Naive B cell (primary cell): Measurements from ENCODE around the gene C13orf46. TPM values are rescaled to one million over a fixed set of nuclear protein-coding genes. Genes with fewer than 3 reads are reported as not detected.

Source experiments
- ATAC-seq, 2 donors: fragments of 150-1000 bp; cut with Tn5 transposase; 2 replicates each; pipeline ENCODE4 v1.10.0; 2021; ENCODE audit warnings: low read depth in 2 of 2, mild to moderate bottlenecking in 2 of 2, moderate library complexity in 2 of 2
- DNase-seq: peaks from one replicate; pipeline ENCODE4 v3.0.0; 2022
- H3K27ac Mint-ChIP-seq, 6 donors: one replicate each; pipeline ENCODE4 v1.8.0; 2020 to 2022; ENCODE audit warnings: mild to moderate bottlenecking in 6 of 6, mixed read lengths in 6 of 6, moderate library complexity in 5 of 6, inconsistent platforms in 2 of 6
- H3K27me3 Mint-ChIP-seq, 3 donors: one replicate each; pipeline ENCODE4 v1.8.0; 2021 to 2022; ENCODE audit warnings: mixed read lengths in 3 of 3, mild to moderate bottlenecking in 1 of 3
- H3K36me3 Mint-ChIP-seq, 2 donors: one replicate each; pipeline ENCODE4 v1.8.0; 2020 to 2022; ENCODE audit warnings: mixed read lengths in 2 of 2, inconsistent platforms in 1 of 2, mild to moderate bottlenecking in 1 of 2
- H3K4me1 Mint-ChIP-seq, 3 donors: one replicate each; pipeline ENCODE4 v1.8.0; 2020 to 2022; ENCODE audit warnings: mixed read lengths in 3 of 3, inconsistent platforms in 1 of 3, mild to moderate bottlenecking in 1 of 3, moderate library complexity in 1 of 3
- H3K4me3 Mint-ChIP-seq, 8 donors: one replicate each; pipeline ENCODE4 v1.8.0; 2020 to 2022; ENCODE audit warnings: mild to moderate bottlenecking in 8 of 8, mixed read lengths in 8 of 8, moderate library complexity in 8 of 8, inconsistent platforms in 2 of 8
- H3K9me3 Mint-ChIP-seq, 7 donors: one replicate each; pipeline ENCODE4 v1.8.0; 2020 to 2022; ENCODE audit warnings: mixed read lengths in 7 of 7, mild to moderate bottlenecking in 5 of 7, inconsistent platforms in 2 of 7, moderate library complexity in 1 of 7
- polyA plus RNA-seq, 6 donors: library from polyadenylated mRNA; unstranded; fragments of 300-500 nt; fragmentation: Illumina TruSeq; gene quantifications; one replicate each; pipeline ENCODE4 v1.2.3, GENCODE V29; 2021; ENCODE audit warnings: low read depth in 6 of 6

C13orf46 gene
- polyA plus RNA-seq, 6 donors from 2014 or later = 0.19 to 0.52 (median 0.36) TPM; not detected in 2

DNA sequence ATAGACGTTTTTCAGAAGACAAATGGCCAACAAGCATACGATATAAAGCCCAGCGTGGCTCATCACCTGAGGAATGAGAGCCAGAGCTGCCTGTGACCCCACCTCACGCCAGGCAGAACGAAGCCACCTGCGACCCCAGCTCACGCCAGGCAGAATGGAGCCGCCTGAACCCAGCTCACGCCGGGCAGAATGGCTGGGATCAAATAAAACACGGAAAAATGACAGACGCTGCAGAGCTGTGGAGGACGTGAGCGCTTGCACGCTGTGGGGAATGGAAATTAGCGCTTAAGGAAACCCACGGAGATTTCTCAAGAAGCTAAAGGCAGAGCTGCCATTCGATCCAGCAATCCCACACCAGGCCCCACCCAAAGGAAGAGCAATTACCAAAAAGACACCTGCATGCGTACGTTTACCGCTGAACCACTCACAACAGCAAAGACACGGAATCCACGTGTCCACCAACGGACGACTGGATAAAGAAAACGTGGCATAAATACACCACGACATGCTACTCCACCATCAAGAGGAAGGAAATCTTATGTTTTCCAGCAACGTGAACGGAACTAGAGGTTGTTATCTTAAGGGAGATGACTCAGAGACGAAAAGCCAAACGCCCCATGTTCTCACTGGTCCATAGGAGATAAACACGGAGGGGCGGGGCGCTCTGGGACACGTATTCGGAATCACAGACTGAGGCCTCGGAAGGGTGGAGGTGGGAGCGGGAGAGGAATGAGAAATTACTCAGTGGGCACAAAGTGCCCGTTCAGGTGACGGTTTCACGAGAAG, 30.7 kb upstream of the C13orf46 start:
- DNase-seq (no peak), ATAC-seq (no peak)
- H3K27ac Mint-ChIP-seq = peak overlapping the region in 3 of 6 donors; percentile 78 to 86 (median 83)
- H3K36me3 Mint-ChIP-seq = peaks cover 0 to 8% of the 10 kb centered on the region in 2 donors
- no peaks in the 10 kb centered on the region for H3K27me3 Mint-ChIP-seq
- peak overlapping the region in 1 of 8 donors; percentile 37 for H3K4me3 Mint-ChIP-seq
- H3K4me1 Mint-ChIP-seq = peaks cover 0 to 6% (median 3%) of the 10 kb centered on the region in 3 donors
- H3K9me3 Mint-ChIP-seq = no peaks in the 10 kb centered on the region

DNA sequence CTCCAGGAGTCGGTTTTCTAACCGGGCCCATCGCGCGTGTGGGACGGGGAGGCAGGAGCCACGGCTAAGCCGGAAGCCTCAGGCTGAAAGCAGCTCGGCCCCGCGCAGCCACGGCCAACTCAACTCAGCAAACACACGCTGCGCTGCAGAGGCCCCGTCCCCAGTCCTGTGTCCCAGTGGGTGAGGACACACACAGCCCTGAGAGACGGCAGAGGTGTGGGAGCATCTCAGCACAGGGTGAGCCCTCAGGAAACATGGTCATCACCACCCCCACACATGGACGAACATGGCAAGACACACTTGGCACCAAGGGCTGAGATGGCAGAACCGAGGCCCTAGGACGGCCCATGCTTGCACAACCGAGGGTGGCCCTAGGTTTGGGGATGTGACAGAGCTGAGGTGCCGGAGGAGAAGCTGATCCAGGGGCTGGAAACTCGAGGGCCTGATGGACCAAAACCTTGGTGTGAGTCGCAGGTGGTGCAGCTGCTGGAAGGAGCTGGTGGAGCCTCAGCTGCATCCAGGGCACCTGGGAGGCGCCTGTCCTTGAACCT, 29.0 kb upstream of the C13orf46 start:
- DNase-seq (no peak), ATAC-seq (no peak)
- Mint-ChIP-seq H3K36me3 (peaks cover 4 to 21% of the 10 kb centered on the region in 2 donors), H3K4me1 (peaks cover 3 to 6% (median 4%) of the 10 kb centered on the region in 3 donors), H3K27ac (no peak overlapping the region), H3K27me3 (no peaks in the 10 kb centered on the region), H3K4me3 (no peak overlapping the region), H3K9me3 (no peaks in the 10 kb centered on the region)

DNA sequence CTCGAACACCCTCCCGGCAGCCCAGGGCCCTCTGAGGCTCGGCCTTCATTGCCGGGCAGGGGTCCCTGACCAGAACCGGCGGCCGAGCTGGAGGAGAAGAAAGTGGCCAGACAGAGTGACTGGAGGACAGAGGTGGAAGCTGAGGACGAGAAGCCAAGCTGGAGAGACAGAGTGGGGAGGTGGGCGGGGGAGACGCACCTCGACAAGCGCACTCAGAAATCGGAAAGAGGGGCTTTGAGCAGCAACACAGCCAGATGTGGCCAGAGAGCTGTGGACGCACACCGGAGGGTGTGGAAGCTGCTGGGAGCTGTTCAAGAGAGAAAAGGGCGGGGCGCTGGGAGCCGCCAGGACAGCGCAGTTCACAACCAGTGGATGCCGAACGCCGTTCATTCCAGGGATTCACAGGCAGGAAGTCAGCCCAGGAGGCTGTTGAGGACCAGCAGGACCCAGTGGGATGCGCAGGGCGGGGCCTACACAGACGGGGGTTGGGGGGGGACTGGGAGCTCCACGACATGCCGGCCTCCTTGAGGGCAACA, 28.2 kb upstream of the C13orf46 start:
- no peaks in the 10 kb centered on the region for H3K27me3 Mint-ChIP-seq
- H3K36me3 Mint-ChIP-seq = peaks cover 4 to 21% of the 10 kb centered on the region in 2 donors
- H3K27ac Mint-ChIP-seq = peak overlapping the region in 1 of 6 donors; percentile 80
- no peak overlapping the region for H3K4me3 Mint-ChIP-seq
- H3K4me1 Mint-ChIP-seq = peaks cover 3 to 10% (median 4%) of the 10 kb centered on the region in 3 donors
- no peak for DNase-seq
- no peak for ATAC-seq
- no peaks in the 10 kb centered on the region for H3K9me3 Mint-ChIP-seq

DNA sequence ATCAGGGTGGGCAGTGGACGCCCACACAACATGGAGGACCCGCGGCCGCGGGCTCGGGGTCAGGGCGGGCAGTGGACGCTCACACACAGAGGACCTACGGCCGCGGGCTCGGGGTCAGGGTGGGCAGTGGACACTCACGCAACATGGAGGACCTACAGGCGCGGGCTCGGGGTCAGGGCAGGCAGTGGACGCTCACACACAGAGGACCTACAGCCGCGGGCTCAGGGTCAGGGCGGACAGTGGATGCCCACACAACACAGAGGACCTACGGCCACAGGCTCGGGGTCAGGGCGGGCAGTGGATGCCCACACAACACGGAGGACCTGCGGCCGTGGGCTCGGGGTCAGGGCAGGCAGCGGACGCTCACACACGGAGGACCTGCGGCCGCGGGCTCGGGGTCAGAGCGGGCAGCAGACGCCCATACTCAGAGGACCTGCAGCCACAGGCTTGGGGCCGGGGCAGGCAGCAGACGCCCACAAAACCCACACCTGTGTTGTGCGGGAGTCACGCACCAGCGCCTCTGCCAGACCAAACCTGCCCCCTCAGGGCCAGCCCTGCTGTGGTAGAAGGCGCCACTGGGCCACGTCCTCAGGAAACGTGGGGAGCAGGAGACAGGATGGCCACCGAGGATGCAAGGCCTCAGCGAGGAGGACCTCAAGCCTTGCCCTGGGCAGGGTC, 27.6 kb upstream of the C13orf46 start:
- Mint-ChIP-seq H3K27ac (no peak overlapping the region), H3K4me3 (no peak overlapping the region), H3K36me3 (peaks cover 4 to 21% of the 10 kb centered on the region in 2 donors), H3K27me3 (no peaks in the 10 kb centered on the region), H3K9me3 (no peaks in the 10 kb centered on the region), H3K4me1 (peaks cover 3 to 10% (median 4%) of the 10 kb centered on the region in 3 donors)
- no peak for DNase-seq
- no peak for ATAC-seq

DNA sequence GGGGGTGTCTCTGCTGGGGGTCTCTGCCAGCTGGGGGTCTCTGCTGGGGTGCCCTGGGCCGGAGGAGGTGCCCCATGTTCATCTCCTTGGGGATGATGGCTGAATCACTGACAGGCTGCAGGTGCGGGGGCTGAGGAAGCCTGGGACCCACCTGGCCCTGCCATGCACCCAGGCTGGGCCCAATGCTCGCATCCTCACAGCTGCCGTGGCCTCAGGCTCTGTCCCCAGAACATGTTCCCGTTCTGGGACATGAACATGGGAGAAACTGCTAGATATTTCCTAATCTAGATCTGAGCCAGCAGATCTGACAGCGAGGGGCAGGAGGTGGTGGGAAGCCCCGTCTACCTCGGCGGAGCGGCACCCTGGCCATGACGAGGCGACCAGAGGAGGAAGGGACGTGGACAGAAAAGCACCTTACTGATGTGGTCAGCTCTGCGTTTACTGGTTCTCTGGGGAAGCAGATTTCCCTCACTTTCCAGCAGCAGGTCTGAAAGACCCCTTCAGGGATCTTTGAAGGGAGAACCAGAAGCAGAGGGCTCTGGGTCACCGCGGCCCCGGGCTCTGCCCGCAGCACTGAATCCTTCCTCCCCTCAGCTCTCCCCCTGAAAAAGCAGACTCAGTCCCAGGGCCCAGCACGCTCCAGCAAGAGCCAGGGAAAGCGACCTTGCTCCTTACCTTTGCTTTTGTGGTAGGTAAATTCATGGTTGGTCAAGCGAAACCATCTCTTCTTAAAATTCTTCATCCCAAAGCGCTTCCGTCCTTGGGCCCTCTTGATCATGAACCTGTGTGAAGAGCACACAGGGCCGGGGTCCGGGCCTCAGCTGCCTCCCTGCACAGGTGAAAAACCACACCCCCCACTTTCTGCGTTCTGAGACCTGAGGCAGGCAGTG, 26.5 kb upstream of the C13orf46 start:
- peak overlapping the region in 1 of 6 donors; percentile 66 for H3K27ac Mint-ChIP-seq
- H3K27me3 Mint-ChIP-seq = no peaks in the 10 kb centered on the region
- H3K9me3 Mint-ChIP-seq = no peaks in the 10 kb centered on the region
- peaks cover 3 to 10% (median 4%) of the 10 kb centered on the region in 3 donors for H3K4me1 Mint-ChIP-seq
- ATAC-seq = no peak
- peaks cover 4 to 21% of the 10 kb centered on the region in 2 donors for H3K36me3 Mint-ChIP-seq
- no peak for DNase-seq
- no peak overlapping the region for H3K4me3 Mint-ChIP-seq

DNA sequence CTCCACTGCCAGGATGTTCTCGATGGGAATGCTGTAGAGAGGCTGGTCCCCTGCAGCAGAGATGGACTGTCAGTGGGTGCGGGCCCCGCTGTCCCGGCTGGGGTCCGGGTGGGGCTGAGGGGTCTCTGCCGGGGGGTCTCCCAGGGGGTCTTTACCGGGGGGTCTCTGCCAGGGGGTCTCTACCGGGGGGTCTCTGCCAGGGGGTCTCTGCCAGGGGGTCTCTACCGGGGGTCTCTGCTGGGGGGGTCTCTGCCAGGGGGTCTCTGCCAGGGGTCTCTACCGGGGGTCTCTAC, 25.7 kb upstream of the C13orf46 start:
- peaks cover 4 to 14% of the 10 kb centered on the region in 2 donors for H3K36me3 Mint-ChIP-seq
- no peak for ATAC-seq
- H3K9me3 Mint-ChIP-seq = no peaks in the 10 kb centered on the region
- H3K4me3 Mint-ChIP-seq = no peak overlapping the region
- H3K27me3 Mint-ChIP-seq = no peaks in the 10 kb centered on the region
- DNase-seq = no peak
- peaks cover 0 to 7% (median 7%) of the 10 kb centered on the region in 3 donors for H3K4me1 Mint-ChIP-seq
- H3K27ac Mint-ChIP-seq = no peak overlapping the region

DNA sequence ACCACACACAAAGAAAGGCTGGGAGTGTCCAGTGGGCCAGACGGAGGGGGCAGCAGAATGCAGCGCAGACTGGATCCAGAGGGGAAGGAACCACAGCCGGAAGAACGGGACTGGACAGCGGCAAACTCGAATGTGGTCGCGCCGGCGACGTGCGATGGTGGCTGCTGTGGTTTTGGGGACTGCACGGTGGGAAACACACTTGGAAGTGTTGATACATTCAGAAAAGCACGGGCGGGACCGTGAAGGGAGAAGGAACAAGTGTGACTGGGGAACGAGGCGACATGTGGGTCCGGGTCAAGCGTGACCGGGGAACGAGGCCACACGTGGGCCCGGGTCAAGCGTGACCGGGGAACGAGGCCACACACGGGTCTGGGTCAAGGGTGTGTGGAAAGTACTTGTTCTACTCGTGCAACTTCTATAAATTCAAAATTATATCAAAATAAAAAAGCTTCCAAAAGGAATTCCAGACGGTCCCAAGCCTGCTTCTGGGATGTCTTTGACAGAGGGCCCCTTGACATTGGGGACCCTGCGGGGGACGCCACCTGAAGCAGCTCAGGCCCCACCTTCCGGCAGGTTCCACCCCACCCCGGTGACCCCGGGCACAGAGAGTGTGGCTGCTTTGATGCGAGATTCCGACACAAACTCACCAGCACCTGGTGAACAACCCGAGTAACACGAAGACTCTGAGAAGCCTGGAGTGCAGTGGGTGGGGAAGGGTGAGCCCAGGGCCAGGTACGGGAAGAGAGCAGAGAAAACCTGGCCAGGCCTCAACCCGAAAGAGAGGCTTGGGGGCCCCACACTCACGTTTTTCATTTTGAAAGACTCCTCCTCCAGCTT, 25.1 kb upstream of the C13orf46 start:
- DNase-seq (no peak), ATAC-seq (no peak)
- H3K36me3 Mint-ChIP-seq = peaks cover 4 to 12% of the 10 kb centered on the region in 2 donors
- no peaks in the 10 kb centered on the region for H3K27me3 Mint-ChIP-seq
- peaks cover 0 to 13% (median 9%) of the 10 kb centered on the region in 3 donors for H3K4me1 Mint-ChIP-seq
- H3K27ac Mint-ChIP-seq = peak overlapping the region in 3 of 6 donors; percentile 16 to 60 (median 47)
- no peak overlapping the region for H3K4me3 Mint-ChIP-seq
- H3K9me3 Mint-ChIP-seq = no peaks in the 10 kb centered on the region

DNA sequence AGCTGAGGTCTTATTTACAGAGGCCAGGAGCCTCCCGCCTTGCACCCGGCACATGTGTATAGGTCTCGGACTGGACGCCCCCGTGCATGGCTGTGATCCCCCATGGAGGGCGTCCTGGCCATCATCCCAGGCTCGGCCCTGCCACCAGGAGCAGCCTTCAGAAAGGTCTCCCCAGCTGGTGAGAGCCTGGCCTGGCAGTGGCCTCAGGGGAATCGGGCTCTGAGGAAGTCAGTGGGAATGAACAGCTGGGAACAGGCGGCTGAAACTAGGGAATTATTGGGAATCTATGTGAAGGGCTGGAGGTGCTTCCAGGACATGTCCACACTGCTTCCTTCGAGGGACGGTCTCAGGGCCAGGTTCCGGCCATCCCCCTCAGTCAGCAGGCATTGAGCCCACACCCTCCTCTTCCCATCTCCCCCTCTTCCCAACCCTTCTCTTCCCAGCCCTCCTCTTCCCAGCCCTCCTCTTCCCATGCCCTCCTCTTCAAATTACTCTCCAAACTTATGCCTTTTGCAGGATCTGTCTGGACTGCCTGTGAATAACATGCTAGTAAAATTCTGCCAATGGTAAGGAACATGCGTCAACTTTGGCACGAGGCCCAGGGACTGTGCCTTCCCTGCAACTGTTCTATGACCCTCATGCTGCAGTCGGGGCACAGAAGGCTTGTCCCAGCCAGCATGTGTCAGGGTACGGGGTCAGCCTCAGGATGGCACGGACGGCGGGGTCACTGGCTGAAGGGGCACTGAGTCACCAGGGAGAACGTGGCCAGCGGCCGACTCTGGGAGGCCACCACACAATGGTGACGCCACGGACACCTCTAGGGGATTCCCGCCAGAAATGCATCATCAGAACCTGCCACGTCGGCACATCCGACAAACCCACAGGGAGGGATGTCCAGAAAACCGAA, 24.2 kb upstream of the C13orf46 start:
- Mint-ChIP-seq H3K27ac (peak overlapping the region in 3 of 6 donors; percentile 16 to 86 (median 60)), H3K4me3 (no peak overlapping the region), H3K9me3 (no peaks in the 10 kb centered on the region), H3K36me3 (peaks cover 4 to 12% of the 10 kb centered on the region in 2 donors), H3K27me3 (no peaks in the 10 kb centered on the region), H3K4me1 (peaks cover 0 to 13% (median 9%) of the 10 kb centered on the region in 3 donors)
- no peak for DNase-seq
- no peak for ATAC-seq

DNA sequence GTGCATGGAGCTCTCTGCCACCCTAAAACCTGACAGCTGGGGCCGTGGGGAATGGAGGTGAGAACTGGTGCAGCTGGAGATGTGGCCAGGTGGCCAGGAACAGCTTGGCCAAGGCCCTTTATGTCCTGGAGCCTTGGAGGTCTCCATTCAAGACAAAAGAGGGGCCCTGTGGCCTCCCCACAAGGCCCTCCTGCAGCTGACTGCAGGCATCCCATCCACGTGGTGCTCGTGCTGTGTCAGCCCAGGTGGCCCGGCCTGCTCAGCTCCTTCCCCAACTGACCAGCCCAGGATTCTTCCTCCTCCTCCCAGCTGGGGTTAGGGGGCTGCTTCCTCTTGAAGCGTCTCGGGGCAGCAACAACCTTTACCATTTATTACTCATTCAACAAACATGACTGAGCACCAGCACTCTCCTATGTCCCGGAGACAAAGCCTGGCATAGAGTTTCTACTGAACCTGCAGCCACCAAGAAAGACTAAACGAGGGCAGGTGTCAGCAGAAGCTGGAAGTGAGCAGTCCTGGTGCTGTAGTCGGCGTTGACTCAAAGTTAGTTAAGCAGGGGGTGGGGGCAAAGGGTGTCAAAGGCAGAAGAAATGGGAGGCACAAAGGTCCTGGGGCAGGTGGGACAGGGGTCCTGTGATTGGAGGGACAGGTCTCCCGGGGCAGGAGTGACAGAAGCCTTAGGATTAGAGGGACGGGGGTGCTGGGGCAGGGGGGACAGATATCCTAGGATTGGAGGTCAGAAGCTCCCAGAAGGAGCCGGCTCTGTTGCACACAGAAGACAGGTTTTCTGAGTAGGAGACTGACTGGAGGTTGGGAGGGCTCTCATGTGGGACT, 23.3 kb upstream of the C13orf46 start:
- no peak for DNase-seq
- peaks cover 12 to 16% of the 10 kb centered on the region in 2 donors for H3K36me3 Mint-ChIP-seq
- H3K27ac Mint-ChIP-seq = peak overlapping the region in 1 of 6 donors; percentile 50
- H3K27me3 Mint-ChIP-seq = no peaks in the 10 kb centered on the region
- H3K4me1 Mint-ChIP-seq = peaks cover 0 to 13% (median 9%) of the 10 kb centered on the region in 3 donors
- H3K9me3 Mint-ChIP-seq = no peaks in the 10 kb centered on the region
- H3K4me3 Mint-ChIP-seq = no peak overlapping the region
- ATAC-seq = no peak

DNA sequence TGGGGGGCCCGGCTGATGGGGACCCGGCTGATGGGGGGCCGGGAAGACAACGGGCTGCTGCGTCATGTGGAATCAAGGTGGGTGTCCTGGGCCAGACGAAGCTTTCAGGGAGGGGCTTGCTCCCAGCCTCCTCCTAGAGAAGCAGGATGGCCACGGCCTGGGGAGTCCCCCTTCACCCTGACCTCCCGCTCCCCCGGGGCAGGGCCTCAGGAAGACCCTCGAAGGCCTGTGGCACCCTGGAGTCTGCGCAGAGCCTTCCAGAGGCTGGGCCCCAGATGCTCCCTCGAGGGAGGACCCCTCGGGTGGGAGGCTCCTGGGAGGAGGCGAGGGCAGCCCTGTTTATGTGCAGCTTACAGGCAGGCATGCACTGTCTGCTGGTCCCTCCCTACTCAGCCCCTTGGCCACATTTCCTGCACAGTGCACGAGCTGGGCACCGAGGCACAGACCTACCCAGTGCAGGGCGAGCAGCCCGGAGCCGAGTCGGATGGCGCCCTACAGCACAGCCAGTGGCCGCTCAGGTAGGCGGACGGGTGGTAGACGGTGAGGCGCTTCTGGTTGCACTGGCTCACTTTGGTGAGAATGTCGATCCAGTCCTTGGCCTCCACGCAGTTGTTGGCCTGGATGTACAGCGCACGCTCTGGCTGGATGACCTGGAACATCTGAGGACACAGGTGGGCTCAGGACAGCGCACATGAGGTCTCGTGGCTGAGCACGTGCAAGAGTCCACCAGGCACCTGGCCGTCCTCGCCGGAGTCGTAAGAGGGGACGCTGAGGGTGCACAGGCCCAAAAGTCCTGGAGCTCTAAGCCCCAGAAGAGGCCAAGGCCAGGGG, 22.4 kb upstream of the C13orf46 start:
- no peak overlapping the region for H3K27ac Mint-ChIP-seq
- H3K4me1 Mint-ChIP-seq = peaks cover 4 to 14% (median 13%) of the 10 kb centered on the region in 3 donors
- ATAC-seq (no peak), DNase-seq (no peak)
- no peaks in the 10 kb centered on the region for H3K27me3 Mint-ChIP-seq
- H3K36me3 Mint-ChIP-seq = peaks cover 17 to 23% of the 10 kb centered on the region in 2 donors
- no peaks in the 10 kb centered on the region for H3K9me3 Mint-ChIP-seq
- H3K4me3 Mint-ChIP-seq = no peak overlapping the region
